ENCODE results near the gene BMF.

- TF ChIP-seq CTCF (IDR thresholded peaks at IDR 0.05) (no peak), POLR2A (IDR thresholded peaks at IDR 0.05) (no peak)
These were observed 33.7 kb upstream of the BMF start for GRCh38 chr15:40142428-40142827.
